ENCODE results near the gene CCR5.

CCR5 gene

DNA sequence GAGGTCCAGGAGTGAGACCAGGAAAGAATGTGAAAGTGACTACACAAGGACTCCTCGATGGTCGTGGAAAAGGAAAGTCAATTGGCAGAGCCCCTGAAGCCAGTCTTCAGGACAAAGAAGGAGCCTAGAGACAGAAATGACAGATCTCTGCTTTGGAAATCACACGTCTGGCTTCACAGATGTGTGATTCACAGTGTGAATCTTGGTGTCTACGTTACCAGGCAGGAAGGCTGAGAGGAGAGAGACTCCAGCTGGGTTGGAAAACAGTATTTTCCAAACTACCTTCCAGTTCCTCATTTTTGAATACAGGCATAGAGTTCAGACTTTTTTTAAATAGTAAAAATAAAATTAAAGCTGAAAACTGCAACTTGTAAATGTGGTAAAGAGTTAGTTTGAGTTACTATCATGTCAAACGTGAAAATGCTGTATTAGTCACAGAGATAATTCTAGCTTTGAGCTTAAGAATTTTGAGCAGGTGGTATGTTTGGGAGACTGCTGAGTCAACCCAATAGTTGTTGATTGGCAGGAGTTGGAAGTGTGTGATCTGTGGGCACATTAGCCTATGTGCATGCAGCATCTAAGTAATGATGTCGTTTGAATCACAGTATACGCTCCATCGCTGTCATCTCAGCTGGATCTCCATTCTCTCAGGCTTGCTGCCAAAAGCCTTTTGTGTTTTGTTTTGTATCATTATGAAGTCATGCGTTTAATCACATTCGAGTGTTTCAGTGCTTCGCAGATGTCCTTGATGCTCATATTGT lies 10.8 kb upstream of the CCR5 start:
- DNase-seq (ENCODE audit: low read depth in 2 of 2), result no peak

DNA sequence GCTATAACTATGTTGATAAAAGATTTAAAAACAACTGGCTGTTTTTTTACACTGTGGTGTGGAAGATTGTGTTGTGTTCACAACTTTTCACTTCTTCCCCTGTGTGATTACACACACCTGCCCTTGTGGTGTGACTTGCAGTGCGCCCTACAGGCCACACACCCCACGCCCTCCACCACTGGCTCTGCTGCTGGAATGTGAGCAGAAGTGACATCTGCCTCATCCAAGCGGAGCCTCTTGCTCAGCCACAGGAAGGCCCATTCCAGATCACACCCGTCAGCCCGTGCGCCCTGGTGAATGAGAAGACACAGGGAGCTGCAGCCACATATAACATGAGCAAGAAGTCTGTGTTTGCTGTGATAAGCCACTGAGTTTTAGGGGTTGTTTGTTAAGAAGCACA lies 9.8 kb upstream of the CCR5 start:
- no peak for DNase-seq (ENCODE audit: low read depth in 2 of 2)

DNA sequence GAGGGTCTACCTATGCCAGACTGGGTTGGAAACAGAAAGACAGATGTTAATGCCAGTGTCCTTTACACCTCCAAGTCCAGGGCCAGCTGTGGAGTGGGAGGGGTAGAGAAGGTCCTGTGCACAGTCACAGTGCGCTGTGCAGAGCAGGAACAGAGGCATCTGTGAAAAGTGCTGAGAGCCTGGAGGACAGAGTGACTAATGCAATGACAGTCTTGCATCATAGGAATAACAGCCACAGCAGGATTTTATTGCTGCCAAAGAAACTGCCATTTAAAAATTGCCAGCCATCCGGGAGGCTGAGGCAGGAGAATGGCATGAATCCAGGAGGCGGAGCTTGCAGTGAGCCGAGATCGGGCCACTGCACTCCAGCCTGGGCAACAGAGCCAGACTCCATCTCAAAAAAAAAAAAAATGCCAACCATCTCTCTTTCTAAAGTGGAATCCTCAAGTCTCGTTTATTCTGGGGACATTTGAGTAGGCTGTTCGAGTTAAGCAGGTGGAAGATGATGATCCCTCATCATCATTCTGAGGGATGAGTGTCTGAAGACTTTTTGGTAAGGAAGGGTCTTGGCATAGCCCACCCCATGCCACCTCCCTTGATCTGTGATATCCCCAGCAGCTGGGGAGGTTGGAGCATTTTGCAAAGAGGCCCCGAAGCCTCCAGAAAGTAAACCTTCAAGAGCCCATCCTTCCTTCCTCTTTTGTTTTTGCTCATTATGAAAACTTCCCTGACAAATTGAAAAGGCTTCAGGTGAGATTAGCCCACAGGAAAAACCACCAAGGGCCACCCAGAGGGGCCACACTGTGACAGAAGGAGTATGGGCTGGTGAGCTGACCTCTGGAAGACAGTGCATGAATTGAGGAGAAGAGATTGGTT lies 9.1 kb upstream of the CCR5 start:
- DNase-seq (ENCODE audit: low read depth in 2 of 2), result no peak

DNA sequence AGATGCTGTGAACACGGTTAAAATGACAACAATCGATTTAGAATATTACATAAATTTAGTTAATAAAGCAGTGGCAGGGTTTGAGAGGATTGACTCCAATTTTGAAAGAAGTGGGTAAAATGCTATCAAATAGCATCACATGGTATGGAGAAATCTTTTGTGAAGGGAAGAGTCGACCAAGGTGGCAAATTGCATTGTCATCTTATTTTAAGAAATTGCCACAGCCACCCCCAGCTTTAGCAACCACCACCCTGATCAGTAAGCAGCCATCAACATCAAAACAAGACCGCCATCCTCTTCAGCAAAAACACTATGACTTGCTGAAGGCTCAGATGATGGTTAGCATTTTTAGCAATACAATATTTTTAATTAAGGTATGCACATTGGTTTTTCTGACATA lies 5.7 kb upstream of the CCR5 start:
- DNase-seq (ENCODE audit: low read depth in 2 of 2), result no peak

DNA sequence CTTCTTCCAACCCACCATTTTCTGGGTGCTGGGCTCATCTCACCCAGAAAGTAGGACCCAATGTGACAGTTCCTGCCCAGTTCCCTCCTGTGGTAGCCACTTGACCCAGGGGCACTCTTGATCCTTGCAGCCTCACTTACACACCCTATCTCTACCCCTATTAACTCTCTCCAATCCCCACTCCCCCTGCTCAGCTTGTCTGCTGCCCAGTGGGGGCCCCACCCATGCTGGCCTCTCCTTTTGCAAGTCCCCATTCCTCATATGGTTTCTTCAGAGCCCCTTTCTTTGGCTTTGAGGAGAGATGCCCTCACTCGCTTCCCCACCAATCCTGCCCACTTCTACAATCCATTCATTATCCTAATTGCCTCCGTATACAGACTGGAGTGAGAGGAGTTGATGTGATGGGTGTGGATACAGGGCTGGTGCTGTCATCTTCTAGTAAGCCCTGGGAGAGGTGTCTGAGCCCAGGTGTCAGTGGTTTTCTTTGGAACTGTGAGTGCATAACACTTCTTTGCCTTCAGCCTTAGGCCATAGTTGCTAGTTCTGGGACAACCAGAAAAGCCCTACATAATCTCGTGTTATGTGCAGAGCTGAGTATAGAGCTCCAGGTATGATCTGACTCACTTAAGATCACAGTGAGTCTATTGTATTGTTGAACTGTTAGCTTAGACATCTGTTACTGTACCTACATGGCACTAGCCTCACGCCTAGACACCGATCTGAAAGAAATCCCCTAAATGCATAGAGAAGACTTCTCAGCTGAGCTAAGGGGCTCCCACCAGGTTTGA lies 4.8 kb upstream of the CCR5 start:
- DNase-seq (ENCODE audit: low read depth in 2 of 2), result no peak

DNA sequence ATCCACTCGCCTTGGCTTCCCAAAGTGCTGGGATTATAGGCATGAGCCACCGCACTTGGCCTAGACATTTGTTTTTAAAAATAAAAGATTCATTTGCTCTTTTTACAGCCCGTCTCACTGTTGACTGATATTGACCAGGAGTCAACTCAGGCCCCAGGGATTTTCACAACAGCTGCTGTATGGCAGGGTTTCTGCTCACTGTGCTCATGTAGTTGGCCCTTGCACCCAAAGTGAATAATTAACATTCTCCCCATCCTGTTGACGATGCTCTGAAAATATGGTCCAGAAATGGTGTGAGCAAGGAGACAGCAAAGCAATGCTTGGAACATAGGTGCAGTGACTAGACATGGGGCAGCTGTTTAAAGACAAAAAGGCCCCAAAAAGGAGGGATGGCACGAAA lies 2.9 kb upstream of the CCR5 start:
- DNase-seq (ENCODE audit: low read depth in 2 of 2), result no peak

DNA sequence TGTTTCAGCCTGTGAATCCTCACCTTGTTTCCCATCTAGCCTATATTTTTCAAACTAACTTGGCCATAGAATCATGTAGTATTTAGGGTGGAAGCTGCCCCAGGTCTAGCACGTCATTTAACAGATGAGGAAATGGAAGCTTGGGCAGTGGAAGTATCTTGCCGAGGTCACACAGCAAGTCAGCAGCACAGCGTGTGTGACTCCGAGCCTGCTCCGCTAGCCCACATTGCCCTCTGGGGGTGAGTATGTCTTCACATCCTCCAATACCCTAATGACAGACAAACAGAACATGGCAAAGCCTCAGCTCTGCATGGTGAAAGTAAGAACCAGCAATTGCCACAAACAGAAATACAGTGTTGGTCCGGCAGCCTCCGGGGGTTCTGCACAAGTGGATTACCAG lies 2.2 kb upstream of the CCR5 start:
- peak; percentile 24 to 32 for DNase-seq (ENCODE audit: low read depth in 2 of 2)

DNA sequence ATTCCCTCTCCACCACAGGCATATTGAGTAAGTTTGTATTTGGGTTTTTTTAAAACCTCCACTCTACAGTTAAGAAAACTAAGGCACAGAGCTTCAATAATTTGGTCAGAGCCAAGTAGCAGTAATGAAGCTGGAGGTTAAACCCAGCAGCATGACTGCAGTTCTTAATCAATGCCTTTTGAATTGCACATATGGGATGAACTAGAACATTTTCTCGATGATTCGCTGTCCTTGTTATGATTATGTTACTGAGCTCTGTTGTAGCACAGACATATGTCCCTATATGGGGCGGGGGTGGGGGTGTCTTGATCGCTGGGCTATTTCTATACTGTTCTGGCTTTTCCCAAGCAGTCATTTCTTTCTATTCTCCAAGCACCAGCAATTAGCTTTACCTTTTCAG lies 1.6 kb upstream of the CCR5 start:
- DNase-seq (ENCODE audit: low read depth in 2 of 2), result no peak

DNA sequence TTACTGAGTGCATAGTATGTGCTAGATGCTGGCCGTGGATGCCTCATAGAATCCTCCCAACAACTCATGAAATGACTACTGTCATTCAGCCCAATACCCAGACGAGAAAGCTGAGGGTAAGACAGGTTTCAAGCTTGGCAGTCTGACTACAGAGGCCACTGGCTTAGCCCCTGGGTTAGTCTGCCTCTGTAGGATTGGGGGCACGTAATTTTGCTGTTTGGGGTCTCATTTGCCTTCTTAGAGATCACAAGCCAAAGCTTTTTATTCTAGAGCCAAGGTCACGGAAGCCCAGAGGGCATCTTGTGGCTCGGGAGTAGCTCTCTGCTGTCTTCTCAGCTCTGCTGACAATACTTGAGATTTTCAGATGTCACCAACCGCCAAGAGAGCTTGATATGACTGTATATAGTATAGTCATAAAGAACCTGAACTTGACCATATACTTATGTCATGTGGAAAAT lies 1.0 kb upstream of the CCR5 start:
- DNase-seq (ENCODE audit: low read depth in 2 of 2), result no peak

DNA sequence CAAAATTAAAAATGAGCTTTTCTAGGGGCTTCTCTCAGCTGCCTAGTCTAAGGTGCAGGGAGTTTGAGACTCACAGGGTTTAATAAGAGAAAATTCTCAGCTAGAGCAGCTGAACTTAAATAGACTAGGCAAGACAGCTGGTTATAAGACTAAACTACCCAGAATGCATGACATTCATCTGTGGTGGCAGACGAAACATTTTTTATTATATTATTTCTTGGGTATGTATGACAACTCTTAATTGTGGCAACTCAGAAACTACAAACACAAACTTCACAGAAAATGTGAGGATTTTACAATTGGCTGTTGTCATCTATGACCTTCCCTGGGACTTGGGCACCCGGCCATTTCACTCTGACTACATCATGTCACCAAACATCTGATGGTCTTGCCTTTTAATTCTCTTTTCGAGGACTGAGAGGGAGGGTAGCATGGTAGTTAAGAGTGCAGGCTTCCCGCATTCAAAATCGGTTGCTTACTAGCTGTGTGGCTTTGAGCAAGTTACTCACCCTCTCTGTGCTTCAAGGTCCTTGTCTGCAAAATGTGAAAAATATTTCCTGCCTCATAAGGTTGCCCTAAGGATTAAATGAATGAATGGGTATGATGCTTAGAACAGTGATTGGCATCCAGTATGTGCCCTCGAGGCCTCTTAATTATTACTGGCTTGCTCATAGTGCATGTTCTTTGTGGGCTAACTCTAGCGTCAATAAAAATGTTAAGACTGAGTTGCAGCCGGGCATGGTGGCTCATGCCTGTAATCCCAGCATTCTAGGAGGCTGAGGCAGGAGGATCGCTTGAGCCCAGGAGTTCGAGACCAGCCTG lies 984 bp downstream of the CCR5 start:
- no peak for DNase-seq (ENCODE audit: low read depth in 2 of 2)

DNA sequence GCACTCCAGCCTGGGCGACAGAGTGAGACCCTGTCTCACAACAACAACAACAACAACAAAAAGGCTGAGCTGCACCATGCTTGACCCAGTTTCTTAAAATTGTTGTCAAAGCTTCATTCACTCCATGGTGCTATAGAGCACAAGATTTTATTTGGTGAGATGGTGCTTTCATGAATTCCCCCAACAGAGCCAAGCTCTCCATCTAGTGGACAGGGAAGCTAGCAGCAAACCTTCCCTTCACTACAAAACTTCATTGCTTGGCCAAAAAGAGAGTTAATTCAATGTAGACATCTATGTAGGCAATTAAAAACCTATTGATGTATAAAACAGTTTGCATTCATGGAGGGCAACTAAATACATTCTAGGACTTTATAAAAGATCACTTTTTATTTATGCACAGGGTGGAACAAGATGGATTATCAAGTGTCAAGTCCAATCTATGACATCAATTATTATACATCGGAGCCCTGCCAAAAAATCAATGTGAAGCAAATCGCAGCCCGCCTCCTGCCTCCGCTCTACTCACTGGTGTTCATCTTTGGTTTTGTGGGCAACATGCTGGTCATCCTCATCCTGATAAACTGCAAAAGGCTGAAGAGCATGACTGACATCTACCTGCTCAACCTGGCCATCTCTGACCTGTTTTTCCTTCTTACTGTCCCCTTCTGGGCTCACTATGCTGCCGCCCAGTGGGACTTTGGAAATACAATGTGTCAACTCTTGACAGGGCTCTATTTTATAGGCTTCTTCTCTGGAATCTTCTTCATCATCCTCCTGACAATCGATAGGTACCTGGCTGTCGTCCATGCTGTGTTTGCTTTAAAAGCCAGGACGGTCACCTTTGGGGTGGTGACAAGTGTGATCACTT lies 2.0 kb downstream of the CCR5 start:
- DNase-seq (ENCODE audit: low read depth in 2 of 2), result no peak

DNA sequence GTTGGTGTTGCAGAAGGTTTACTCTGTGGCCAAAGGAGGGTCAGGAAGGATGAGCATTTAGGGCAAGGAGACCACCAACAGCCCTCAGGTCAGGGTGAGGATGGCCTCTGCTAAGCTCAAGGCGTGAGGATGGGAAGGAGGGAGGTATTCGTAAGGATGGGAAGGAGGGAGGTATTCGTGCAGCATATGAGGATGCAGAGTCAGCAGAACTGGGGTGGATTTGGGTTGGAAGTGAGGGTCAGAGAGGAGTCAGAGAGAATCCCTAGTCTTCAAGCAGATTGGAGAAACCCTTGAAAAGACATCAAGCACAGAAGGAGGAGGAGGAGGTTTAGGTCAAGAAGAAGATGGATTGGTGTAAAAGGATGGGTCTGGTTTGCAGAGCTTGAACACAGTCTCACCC lies 4.0 kb downstream of the CCR5 start:
- no peak for DNase-seq (ENCODE audit: low read depth in 2 of 2)

DNA sequence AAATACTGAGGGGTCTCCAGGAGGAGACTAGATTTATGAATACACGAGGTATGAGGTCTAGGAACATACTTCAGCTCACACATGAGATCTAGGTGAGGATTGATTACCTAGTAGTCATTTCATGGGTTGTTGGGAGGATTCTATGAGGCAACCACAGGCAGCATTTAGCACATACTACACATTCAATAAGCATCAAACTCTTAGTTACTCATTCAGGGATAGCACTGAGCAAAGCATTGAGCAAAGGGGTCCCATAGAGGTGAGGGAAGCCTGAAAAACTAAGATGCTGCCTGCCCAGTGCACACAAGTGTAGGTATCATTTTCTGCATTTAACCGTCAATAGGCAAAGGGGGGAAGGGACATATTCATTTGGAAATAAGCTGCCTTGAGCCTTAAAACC lies 4.5 kb downstream of the CCR5 start:
- no peak for DNase-seq (ENCODE audit: low read depth in 2 of 2)

DNA sequence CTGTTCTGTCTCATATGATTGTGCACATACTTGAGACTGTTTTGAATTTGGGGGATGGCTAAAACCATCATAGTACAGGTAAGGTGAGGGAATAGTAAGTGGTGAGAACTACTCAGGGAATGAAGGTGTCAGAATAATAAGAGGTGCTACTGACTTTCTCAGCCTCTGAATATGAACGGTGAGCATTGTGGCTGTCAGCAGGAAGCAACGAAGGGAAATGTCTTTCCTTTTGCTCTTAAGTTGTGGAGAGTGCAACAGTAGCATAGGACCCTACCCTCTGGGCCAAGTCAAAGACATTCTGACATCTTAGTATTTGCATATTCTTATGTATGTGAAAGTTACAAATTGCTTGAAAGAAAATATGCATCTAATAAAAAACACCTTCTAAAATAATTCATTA lies 5.1 kb downstream of the CCR5 start:
- DNase-seq (ENCODE audit: low read depth in 2 of 2), result no peak

DNA sequence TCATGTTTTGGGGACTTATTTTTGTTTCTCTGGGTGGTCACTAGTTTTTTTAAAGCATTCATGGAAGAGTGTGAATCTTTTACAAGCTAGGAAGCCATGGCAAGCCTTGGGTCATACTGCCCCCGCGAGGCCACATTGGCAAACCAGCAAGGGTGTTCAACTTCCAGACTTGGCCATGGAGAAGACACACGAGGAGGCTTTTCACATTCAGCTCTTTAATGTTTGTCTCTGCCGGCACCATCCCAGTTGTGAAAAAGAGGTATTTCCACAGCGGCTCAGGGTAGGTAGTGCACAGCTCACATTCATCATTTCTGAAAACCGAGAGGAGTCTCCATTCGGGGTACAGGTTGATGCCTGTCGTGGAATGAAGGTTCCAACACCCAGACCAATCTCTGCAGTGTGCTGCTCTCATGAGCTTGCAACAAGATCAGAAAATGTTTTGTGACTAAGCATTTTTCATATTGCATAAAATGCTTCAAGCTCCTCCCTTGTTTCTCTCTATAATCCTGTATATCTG lies 7.7 kb downstream of the CCR5 start:
- peak; percentile 20 to 43 for DNase-seq (ENCODE audit: low read depth in 2 of 2)

DNA sequence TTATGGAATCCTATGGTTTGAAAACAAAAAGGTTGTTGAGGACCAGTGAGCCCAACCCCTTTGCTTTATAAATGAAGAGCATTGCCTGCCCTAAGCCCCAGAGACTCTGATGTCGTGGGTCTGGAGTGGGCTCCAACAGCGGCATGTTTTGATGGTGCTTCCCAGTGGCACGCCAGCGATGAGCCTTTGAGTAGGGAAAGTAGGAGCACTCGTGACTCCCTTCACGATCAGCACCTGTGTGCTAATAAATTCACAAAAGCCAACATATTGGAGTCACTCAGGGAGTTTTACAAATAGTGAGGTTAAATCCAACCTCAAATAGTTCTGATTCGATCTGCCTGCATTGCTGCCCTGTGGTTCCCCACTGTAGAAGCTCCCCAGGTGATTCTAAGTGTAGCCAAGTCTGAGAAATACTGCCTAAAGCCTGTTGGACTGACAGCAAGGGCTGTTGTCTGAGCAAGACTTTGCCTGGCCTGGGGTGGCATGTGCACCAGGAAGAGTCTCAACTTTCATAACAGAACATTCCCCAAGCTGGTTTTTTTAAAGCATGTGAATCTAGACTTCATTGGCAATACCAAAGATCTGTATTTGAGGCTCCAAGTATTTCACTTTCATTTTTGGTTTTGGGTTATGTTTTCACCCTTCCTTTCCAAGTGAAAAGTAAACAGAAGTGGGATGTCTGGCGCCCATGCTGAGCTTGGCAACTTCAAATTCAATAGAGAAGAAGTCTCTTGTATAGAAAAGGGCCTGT lies 9.9 kb downstream of the CCR5 start:
- no peak for DNase-seq (ENCODE audit: low read depth in 2 of 2)

DNA sequence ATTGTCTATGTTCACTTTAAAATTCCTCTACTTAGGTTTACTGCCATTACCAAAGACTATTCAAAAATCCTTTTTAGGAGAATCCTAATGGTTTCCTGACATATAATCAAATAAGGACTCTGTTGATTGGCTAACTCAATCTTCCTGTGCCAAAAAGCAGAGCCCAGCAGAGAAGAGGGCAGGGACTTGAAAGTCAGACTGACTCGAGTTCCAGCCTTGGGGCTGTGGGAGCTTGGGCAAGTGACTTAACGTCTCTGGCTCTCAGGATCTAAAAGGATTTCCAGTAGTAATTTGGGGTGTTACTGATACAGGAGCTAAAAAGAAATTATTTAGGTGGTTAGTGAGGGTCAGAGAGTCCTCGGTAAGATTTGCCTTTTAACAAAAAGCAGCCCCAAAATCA lies 10.9 kb downstream of the CCR5 start:
- DNase-seq (ENCODE audit: low read depth in 2 of 2), result no peak

DNA sequence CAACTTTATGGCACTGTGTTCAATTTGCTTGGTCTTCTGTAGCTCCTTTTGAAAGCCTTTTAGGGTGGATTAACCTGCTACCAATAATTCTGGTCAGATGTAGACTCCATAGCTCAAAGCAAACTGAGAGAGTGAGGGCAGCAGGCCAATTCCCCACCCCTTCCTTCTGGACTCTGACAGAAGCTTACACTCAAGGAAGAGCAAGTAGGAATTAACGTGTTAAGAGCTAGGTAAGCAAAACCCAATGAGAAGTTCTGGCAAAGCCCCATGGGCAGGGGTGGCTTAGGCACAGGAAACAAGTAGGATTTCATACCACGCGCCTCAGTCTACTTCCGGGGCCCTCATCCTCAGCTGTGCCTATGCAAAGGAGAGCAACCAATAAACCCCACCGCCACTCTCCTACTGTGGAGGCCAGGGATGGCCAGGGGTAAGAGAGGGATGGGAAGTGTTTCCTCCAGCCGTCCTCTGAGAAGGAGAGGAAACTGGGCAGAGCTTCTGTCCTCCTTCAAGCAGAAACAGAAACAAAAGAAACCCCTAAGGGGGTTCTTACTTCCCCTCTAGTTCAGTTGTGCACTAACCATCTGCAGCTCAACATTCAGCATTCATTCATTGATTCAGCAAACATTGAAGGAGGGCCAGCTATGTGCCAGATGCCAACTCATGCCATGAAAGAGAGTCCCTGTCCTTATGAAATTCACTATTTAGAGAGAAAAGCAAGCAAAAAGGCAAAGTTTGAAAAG lies 12.6 kb downstream of the CCR5 start:
- no peak for DNase-seq (ENCODE audit: low read depth in 2 of 2)

DNA sequence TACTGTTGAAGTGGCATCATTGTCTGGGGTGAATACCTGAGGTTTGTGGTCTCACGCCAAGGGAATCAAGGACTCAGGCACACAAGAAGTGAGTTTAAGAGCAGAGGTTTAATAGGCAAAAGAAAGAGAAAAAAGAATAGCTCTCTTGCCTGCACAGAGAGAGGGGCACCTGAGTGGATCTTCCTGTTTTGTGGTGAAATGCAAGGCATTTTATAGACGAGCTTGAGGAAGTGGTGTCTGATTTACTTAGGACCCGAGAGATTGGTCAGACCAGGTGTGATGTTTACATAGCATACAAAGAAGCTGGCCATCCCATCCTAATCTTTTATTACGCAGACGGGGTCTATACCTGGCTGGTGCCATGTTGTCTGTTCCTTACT lies 13.2 kb downstream of the CCR5 start:
- no peak for DNase-seq (ENCODE audit: low read depth in 2 of 2)

Data from stimulated activated CD8-positive, alpha-beta memory T cell treated with anti-CD3 and anti-CD28 coated beads, Interleukin-7, amount 100 ng/mL, for 1 hour (primary cell).